ENCODE results near the gene CRX. TPM values are rescaled to one million over a fixed set of nuclear protein-coding genes. Genes with fewer than 3 reads are reported as not detected.

The CRX gene
- total RNA-seq, 1 donor from 2014 or later = not detected

- Histone ChIP-seq H3K27ac (no peak overlapping the region), H3K4me1 (no peaks in the 10 kb centered on the region), H3K9me3 (peaks cover 4% of the 10 kb centered on the region), H3K4me3 (no peak overlapping the region), H3K27me3 (ENCODE audit: low read depth) (no peaks in the 10 kb centered on the region), H3K36me3 (peaks cover 15% of the 10 kb centered on the region)
- peak; percentile 83 to 90 for ATAC-seq
- intact Hi-C loops (cut with DNase I) = no loop called here
- peak; percentile 81 for TF ChIP-seq CTCF (IDR thresholded peaks at IDR 0.05)
- DNase-seq = peak; percentile 90
Measured at GRCh38 chr19:47790398-47790814, 31.3 kb upstream of the CRX start.

DNA sequence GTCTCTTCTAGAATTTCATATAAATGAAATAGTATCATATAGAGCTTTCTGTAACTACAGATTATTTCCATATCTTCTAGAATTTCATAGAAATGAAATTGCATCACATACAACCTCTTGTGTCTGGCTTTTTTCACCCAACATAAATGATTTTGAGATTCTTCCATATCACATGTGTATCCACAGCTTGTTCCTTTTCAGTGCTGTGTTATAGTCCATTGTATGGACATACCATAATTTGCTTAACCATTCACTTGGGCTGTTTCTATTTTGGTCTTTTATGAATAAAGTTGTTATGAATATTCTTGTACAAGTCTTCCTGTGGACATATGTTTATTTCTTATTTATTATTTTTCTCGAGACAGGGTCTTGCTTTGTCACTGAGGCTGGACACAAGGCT is 29.1 kb upstream of the CRX start:
- Histone ChIP-seq H3K4me1 (no peaks in the 10 kb centered on the region), H3K27ac (no peak overlapping the region), H3K9me3 (peaks cover 4% of the 10 kb centered on the region), H3K36me3 (no peaks in the 10 kb centered on the region), H3K4me3 (no peak overlapping the region), H3K27me3 (ENCODE audit: low read depth) (no peaks in the 10 kb centered on the region)
- no peak for ATAC-seq
- intact Hi-C loops (cut with DNase I) = no loop called here
- no peak for DNase-seq
- TF ChIP-seq CTCF (IDR thresholded peaks at IDR 0.05) = no peak

GRCh38 chr19:47794526-47794925 is 27.2 kb upstream of the CRX start:
- no peak for ATAC-seq
- intact Hi-C loops (cut with DNase I) = no loop called here

GRCh38 chr19:47796785-47797184 is 25.0 kb upstream of the CRX start:
- ATAC-seq = no peak
- peaks cover 4% of the 10 kb centered on the region for H3K9me3 ChIP-seq
- no peak overlapping the region for H3K4me3 ChIP-seq
- no peak overlapping the region for H3K27ac ChIP-seq
- no peak for TF ChIP-seq CTCF (IDR thresholded peaks at IDR 0.05)
- DNase-seq = no peak
- H3K4me1 ChIP-seq = no peaks in the 10 kb centered on the region
- intact Hi-C loops (cut with DNase I) = no loop called here
- H3K36me3 ChIP-seq = no peaks in the 10 kb centered on the region
- H3K27me3 ChIP-seq (ENCODE audit: low read depth) = no peaks in the 10 kb centered on the region

More at GRCh38 chr19:47794526-47794925, 27.2 kb upstream of the CRX start:
- Histone ChIP-seq H3K27ac (no peak overlapping the region), H3K27me3 (ENCODE audit: low read depth) (no peaks in the 10 kb centered on the region), H3K4me3 (no peak overlapping the region), H3K36me3 (no peaks in the 10 kb centered on the region), H3K9me3 (peaks cover 4% of the 10 kb centered on the region), H3K4me1 (no peaks in the 10 kb centered on the region)
- TF ChIP-seq CTCF (IDR thresholded peaks at IDR 0.05) = no peak
- DNase-seq = no peak

DNA sequence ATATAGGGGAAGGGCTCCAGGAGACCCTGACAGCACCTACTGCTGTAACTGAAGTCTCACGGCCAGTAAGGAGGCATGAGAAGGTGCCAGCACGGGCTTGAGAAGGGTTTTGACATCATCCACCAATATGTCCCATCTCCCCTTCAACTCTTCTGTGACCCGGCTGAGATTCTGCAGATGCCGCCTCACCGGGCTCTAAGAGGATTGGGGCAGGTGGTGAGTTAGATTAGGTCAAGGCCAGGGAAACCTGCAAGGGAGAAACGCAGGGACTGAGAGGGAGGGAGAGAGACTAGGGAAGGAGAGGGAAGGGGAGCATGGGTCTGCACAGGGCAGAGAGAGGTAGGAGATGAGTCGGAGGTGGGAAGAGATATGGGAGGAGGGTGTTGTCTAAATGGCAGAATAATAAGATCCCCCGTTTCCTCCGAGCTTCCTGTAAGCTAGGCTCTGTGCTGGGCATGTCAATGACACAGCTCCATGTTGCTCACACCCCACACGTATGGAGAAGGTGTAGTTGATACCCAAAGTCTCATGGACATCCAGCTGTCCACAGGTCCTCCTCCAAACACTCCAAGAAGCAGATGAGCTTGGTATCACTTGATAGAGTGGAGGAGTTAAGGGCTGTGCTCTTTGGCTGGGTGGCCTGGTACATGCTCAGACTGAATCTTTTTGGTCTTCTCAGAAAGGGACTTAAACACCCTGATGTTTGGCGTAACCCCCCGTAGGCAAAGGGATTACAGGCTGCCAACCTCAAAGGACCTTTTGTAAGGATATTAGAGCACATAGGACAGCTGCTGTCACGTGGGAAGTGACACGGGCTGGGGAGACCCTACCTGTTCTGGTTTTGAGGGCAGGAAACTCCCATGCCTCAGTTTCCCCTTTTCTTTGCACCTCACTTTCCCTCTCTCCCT is 23.5 kb upstream of the CRX start:
- Histone ChIP-seq H3K9me3 (no peaks in the 10 kb centered on the region), H3K36me3 (no peaks in the 10 kb centered on the region), H3K4me1 (no peaks in the 10 kb centered on the region), H3K27me3 (ENCODE audit: low read depth) (no peaks in the 10 kb centered on the region), H3K4me3 (no peak overlapping the region), H3K27ac (no peak overlapping the region)
- no peak for DNase-seq
- ATAC-seq = no peak
- TF ChIP-seq CTCF (IDR thresholded peaks at IDR 0.05) = no peak
- intact Hi-C loops (cut with DNase I) = no loop called here

Data from lower lobe of right lung (tissue), 2 donors.